ENCODE results near the gene KRT76. TPM values are rescaled to one million over a fixed set of nuclear protein-coding genes. Genes with fewer than 3 reads are reported as not detected.

Gene KRT76
- total RNA-seq, 1 experiment from 2014 or later: not detected

DNA sequence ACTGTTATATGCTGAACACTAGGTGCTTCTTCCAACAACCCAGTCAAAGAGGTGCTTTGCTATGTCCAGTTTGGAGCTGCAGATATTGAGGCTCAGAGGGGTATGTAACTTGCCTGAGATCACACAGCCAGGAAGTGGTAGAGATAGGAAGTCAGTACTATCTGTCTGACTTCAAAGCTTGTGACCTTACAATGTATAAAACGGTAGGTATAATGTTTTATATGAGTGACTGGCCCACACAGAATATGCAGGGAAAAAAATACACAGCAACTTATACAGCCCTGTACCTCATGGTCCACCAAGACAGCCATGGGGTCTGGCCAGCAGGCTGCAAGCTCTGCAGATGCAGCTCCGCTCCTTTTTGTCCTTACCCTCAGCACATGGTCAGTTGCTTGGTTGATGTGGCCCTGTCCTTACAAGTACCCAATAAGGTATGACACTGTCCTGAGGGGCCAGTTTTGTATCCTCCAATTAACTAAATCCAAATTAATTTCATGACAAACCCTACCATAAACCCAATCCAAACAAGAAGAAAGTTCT, 40.6 kb upstream of the KRT76 start:
- POLR2A ChIA-PET: no interaction called here
- H3K9me3 ChIP-seq: no peaks in the 10 kb centered on the region
- no peaks in the 10 kb centered on the region for H3K27me3 ChIP-seq (replicated peaks; ENCODE audit: control insufficient read depth, insufficient read depth, low read length)
- no peaks in the 10 kb centered on the region for H3K36me3 ChIP-seq (ENCODE audit: control insufficient read depth, insufficient read depth, low read length)
- peaks cover 31% of the 10 kb centered on the region for H3K4me1 ChIP-seq
- CTCF ChIA-PET: interaction anchor here (0.6 kb wide), 1 partner anchor 15 kb away, joined by 3 read pairs; no protein-coding TSS in a partner anchor
- Mint-ChIP-seq H3K36me3 (ENCODE audit: insufficient read depth, unreplicated experiment) (no peaks in the 10 kb centered on the region), H3K27ac (ENCODE audit: unreplicated experiment) (no peak overlapping the region), H3K4me3 (ENCODE audit: unreplicated experiment) (no peak overlapping the region), H3K4me1 (ENCODE audit: low read depth, unreplicated experiment) (peaks cover 32% of the 10 kb centered on the region), H3K9me3 (ENCODE audit: unreplicated experiment) (no peaks in the 10 kb centered on the region), H3K27me3 (ENCODE audit: insufficient read depth, unreplicated experiment) (no peaks in the 10 kb centered on the region)
- BruUV-seq (replicated peaks): no TSS peak
- DNase-seq: no peak
- intact Hi-C loops (cut with micrococcal nuclease; ENCODE audit: unreplicated experiment): no loop called here
- no peak overlapping the region for H3K4me3 ChIP-seq (ENCODE audit: low read depth, low read length)
- TF ChIP-seq, protein P1, sequence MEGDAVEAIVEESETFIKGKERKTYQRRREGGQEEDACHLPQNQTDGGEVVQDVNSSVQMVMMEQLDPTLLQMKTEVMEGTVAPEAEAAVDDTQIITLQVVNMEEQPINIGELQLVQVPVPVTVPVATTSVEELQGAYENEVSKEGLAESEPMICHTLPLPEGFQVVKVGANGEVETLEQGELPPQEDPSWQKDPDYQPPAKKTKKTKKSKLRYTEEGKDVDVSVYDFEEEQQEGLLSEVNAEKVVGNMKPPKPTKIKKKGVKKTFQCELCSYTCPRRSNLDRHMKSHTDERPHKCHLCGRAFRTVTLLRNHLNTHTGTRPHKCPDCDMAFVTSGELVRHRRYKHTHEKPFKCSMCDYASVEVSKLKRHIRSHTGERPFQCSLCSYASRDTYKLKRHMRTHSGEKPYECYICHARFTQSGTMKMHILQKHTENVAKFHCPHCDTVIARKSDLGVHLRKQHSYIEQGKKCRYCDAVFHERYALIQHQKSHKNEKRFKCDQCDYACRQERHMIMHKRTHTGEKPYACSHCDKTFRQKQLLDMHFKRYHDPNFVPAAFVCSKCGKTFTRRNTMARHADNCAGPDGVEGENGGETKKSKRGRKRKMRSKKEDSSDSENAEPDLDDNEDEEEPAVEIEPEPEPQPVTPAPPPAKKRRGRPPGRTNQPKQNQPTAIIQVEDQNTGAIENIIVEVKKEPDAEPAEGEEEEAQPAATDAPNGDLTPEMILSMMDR (IDR thresholded peaks at IDR 0.05; ENCODE audit: insufficient read depth in 1 of 2, low read depth in 1 of 2, low read length in 1 of 2, severe bottlenecking in 1 of 2, unreplicated experiment in 1 of 2): no peak

DNA sequence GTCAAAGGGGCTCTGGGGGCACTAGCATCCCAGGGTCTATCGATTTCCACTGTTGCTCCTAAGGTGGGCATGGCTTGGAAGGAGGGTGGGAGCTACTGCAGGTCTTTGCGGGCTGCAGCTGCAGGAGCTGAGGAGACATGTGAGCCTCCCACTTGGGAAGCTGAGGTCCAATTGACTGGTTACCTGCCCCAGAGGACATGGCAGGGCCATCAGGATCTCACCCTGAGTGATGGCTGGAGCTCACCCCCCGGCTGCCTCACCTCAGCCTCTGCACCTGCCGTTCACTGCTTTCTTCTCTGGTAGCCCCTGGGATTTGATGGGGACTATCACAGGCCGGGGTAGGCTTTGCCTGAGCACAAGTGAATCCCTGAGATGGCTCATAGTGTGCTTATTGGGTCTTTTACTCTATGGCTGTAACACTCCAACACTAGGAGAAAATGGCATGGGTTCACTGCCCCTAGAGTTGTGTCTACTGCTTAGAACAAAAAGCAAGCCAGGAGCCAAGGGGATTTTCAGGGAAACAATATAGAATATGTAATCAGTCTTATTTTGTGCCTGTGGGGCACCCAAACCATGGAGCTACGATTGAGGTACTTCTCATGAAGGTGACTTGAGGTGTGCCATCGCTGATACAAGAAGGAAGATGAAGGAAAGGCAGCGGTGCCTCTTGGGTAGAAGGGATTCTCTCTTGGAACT, 40.0 kb upstream of the KRT76 start:
- Mint-ChIP-seq H3K4me1 (ENCODE audit: low read depth, unreplicated experiment) (peaks cover 32% of the 10 kb centered on the region), H3K27ac (ENCODE audit: unreplicated experiment) (no peak overlapping the region), H3K4me3 (ENCODE audit: unreplicated experiment) (no peak overlapping the region), H3K9me3 (ENCODE audit: unreplicated experiment) (no peaks in the 10 kb centered on the region), H3K27me3 (ENCODE audit: insufficient read depth, unreplicated experiment) (no peaks in the 10 kb centered on the region), H3K36me3 (ENCODE audit: insufficient read depth, unreplicated experiment) (no peaks in the 10 kb centered on the region)
- Histone ChIP-seq H3K4me3 (ENCODE audit: low read depth, low read length) (no peak overlapping the region), H3K4me1 (peaks cover 31% of the 10 kb centered on the region), H3K9me3 (no peaks in the 10 kb centered on the region), H3K27me3 (replicated peaks; ENCODE audit: control insufficient read depth, insufficient read depth, low read length) (no peaks in the 10 kb centered on the region), H3K36me3 (ENCODE audit: control insufficient read depth, insufficient read depth, low read length) (no peaks in the 10 kb centered on the region)
- ChIA-PET CTCF (no interaction called here), POLR2A (no interaction called here)
- DNase-seq: no peak
- intact Hi-C loops (cut with micrococcal nuclease; ENCODE audit: unreplicated experiment): no loop called here
- no TSS peak for BruUV-seq (replicated peaks)
- TF ChIP-seq, protein P1 (IDR thresholded peaks at IDR 0.05; ENCODE audit: insufficient read depth in 1 of 2, low read depth in 1 of 2, low read length in 1 of 2, severe bottlenecking in 1 of 2, unreplicated experiment in 1 of 2): no peak

DNA sequence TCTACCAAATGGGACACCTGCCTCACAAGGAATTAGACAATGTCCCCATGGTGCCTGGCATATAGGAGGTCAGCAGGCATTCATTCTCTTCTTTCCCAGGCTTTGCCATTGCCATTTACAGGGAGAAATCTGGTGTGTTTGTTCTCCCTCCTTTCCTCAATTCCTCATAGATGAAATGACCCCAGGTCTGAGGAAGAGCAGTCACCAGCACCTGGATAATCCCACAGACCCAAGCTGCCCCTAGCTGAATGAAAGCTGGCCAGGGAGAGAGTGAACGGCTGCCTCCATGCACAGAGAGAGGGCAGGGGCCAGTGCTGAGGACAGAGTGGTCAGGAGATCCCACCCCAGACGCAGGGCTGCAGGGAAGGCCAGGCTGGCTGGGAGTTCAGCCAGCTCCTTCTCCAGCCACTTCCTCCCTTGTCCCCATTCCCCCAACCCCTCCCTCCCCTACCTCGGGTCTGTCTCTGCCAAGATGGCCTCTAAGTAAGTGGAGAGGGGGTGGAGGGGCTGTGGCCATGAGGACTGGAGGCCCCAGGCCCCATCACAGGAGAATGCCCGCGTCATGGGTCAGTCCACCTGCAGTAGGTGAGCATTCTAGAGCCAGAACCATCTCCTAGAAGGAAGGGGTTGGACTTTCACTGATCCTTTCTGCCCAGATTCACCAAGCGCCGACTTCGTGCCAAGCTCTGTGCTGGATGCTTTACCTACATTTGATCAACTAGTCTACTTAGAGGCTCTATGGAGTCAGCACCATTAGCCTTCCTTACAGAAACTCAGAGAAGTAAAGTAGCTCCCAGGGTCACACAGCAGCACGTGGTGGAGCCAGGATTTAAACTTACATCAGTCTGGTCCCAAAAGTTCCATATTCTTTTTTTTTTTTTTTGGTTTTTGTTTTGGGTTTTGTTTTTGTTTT, 38.8 kb upstream of the KRT76 start:
- TF ChIP-seq, protein P1 (IDR thresholded peaks at IDR 0.05; ENCODE audit: insufficient read depth in 1 of 2, low read depth in 1 of 2, low read length in 1 of 2, severe bottlenecking in 1 of 2, unreplicated experiment in 1 of 2): no peak
- peaks cover 31% of the 10 kb centered on the region for H3K4me1 ChIP-seq
- ChIA-PET POLR2A (no interaction called here), CTCF (no interaction called here)
- no peaks in the 10 kb centered on the region for H3K27me3 Mint-ChIP-seq (ENCODE audit: insufficient read depth, unreplicated experiment)
- H3K27me3 ChIP-seq (replicated peaks; ENCODE audit: control insufficient read depth, insufficient read depth, low read length): no peaks in the 10 kb centered on the region
- H3K9me3 Mint-ChIP-seq (ENCODE audit: unreplicated experiment): no peaks in the 10 kb centered on the region
- no peak overlapping the region for H3K4me3 ChIP-seq (ENCODE audit: low read depth, low read length)
- H3K9me3 ChIP-seq: no peaks in the 10 kb centered on the region
- no peaks in the 10 kb centered on the region for H3K36me3 Mint-ChIP-seq (ENCODE audit: insufficient read depth, unreplicated experiment)
- no peak overlapping the region for H3K4me3 Mint-ChIP-seq (ENCODE audit: unreplicated experiment)
- peaks cover 32% of the 10 kb centered on the region for H3K4me1 Mint-ChIP-seq (ENCODE audit: low read depth, unreplicated experiment)
- no peaks in the 10 kb centered on the region for H3K36me3 ChIP-seq (ENCODE audit: control insufficient read depth, insufficient read depth, low read length)
- intact Hi-C loops (cut with micrococcal nuclease; ENCODE audit: unreplicated experiment): no loop called here
- DNase-seq: no peak
- H3K27ac Mint-ChIP-seq (ENCODE audit: unreplicated experiment): no peak overlapping the region
- BruUV-seq (replicated peaks): no TSS peak

Data from Caco-2 (cell line).